ENCODE results near the gene GALNT9. TPM values are rescaled to one million over a fixed set of nuclear protein-coding genes. Genes with fewer than 3 reads are reported as not detected.

The GALNT9 gene
- total RNA-seq, 6 experiments from 2014 or later, result not detected

DNA sequence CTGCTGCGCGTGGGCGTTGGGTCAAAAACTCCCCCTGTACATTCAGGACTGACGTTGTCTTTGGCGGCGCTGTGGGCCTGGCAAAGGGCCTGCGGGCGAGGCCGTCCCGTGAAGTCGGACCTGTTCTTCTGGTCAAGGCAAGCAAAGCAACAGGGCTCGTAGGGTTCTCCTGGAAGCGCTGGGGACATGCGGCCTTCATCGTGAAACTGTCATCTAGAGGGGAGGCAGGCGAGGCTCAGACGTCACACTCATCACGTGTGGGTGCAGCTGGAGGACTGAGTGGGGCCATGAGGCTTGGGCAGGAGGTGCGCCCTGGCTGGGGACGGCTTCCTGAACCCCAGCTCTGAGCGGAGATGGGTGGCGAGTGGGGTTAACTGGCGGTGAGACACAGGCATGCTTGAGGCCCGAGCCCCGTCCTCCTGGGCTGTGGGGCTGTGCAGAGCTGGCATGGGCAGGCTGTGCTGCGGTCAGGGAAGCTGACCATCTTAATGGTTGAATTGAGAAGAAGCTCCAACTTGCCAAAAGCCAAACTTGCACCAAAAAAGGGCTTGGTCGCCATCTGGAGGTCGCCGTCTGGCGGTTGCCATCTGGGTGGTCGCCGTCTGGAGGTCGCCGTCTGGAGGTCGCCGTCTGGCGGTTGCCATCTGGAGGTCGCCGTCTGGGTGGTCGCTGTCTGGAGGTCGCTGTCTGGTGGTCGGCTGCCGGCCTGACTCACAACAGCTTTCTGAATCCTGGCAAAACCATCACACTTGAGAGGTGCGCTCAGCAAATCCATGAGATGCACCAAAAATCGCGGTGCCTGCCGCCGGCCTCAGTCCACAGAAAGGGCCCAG is 119.0 kb downstream of the GALNT9 start:
- WGBS (ENCODE audit: insufficient coverage, low coverage, low lambda C conversion rate, missing lambda C conversion rate), result 78% methylated on average over 14 of the region's 48 CpGs
- intact Hi-C loops (cut with DNase I), result loop anchor here (10.0 kb wide), 1 partner anchor 56 kb away; no protein-coding TSS in a partner anchor

DNA sequence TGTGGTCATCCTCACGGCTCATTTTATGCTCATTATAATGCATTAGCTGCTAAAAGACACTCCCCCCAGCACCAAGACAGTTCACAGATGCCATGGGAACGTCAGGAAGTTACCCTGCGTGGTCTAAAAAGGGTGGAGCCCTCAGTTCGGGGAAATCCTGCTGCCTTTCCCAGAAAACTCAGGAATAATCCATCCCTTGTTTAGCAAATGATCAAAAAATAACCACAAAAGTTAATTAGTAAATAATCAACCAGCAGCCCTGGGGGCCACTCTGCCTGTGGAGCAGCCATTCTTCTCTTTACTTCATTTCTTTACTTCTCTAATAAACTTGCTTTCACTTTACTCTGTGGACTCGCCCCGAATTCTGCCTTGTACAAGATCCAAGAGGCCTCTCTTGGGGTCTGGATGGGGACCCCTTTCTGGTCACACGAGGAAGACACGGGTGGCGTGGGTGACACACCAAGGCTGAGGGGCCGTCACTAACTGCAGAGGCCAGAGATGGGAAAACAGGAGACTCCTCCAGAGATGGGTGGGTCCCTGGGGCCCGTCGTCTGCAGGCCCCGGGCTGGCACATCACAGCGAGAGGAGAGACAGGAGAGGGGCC is 119.7 kb downstream of the GALNT9 start:
- Histone ChIP-seq H3K4me1 (no peaks in the 10 kb centered on the region), H3K9me3 (no peaks in the 10 kb centered on the region), H3K27ac (no peak overlapping the region), H3K4me3 (no peak overlapping the region), H3K36me3 (no peaks in the 10 kb centered on the region), H3K27me3 (peaks cover 0 to 2% of the 10 kb centered on the region in 2 donors)
- TF ChIP-seq, protein P1, sequence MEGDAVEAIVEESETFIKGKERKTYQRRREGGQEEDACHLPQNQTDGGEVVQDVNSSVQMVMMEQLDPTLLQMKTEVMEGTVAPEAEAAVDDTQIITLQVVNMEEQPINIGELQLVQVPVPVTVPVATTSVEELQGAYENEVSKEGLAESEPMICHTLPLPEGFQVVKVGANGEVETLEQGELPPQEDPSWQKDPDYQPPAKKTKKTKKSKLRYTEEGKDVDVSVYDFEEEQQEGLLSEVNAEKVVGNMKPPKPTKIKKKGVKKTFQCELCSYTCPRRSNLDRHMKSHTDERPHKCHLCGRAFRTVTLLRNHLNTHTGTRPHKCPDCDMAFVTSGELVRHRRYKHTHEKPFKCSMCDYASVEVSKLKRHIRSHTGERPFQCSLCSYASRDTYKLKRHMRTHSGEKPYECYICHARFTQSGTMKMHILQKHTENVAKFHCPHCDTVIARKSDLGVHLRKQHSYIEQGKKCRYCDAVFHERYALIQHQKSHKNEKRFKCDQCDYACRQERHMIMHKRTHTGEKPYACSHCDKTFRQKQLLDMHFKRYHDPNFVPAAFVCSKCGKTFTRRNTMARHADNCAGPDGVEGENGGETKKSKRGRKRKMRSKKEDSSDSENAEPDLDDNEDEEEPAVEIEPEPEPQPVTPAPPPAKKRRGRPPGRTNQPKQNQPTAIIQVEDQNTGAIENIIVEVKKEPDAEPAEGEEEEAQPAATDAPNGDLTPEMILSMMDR (IDR thresholded peaks at IDR 0.05), result no peak
- no peak for TF ChIP-seq POLR2A (IDR thresholded peaks at IDR 0.05)
- no peak for ATAC-seq
- 51% methylated on average over 8 of the region's 14 CpGs for WGBS (ENCODE audit: insufficient coverage, low coverage, low lambda C conversion rate, missing lambda C conversion rate)
- no peak for DNase-seq
- intact Hi-C loops (cut with DNase I), result loop anchor here (10.0 kb wide), 1 partner anchor 55 kb away; no protein-coding TSS in a partner anchor

More for the DNA sequence above, 119.0 kb downstream of the GALNT9 start:
- ATAC-seq, result no peak
- no peak overlapping the region for H3K27ac ChIP-seq
- no peaks in the 10 kb centered on the region for H3K9me3 ChIP-seq
- TF ChIP-seq, protein P1 (IDR thresholded peaks at IDR 0.05), result no peak
- no peak for TF ChIP-seq POLR2A (IDR thresholded peaks at IDR 0.05)
- H3K36me3 ChIP-seq, result no peaks in the 10 kb centered on the region
- no peak for DNase-seq
- no peak overlapping the region for H3K4me3 ChIP-seq
- no peaks in the 10 kb centered on the region for H3K4me1 ChIP-seq
- no peaks in the 10 kb centered on the region for H3K27me3 ChIP-seq

DNA sequence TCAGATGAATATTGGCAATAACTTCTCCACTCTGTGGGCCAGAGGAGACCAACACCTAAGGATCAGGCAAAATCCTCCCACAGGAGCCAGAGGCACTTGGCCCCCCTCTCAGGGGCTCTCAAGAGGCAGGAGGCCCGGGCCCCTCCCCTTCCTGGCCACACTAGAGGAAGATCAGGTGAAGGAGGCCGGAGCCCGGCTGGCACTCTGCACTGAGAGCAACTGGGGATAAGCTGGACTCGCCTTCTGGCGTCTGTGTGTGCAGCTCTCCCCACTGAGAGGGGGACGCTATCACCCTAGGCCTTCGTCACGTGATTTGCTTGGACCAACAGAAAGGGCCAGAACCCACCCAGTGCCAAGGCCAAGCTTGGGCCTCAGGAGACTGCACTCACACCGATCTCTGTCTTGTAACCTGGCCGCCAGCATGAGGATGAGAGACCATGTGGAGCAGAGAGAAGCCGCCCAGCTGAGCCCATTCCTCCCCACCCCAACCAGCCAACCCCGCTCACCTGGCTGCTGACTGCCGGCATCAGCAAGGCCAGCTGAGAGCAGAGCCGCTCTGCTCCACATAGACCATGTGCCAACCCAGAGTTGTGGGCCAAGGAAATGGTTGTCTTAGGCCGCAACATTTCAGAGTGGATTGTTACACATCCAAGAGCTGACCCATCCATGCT is 121.1 kb downstream of the GALNT9 start:
- DNase-seq, result no peak
- TF ChIP-seq POLR2A (IDR thresholded peaks at IDR 0.05), result no peak
- TF ChIP-seq, protein P1 (IDR thresholded peaks at IDR 0.05), result no peak

DNA sequence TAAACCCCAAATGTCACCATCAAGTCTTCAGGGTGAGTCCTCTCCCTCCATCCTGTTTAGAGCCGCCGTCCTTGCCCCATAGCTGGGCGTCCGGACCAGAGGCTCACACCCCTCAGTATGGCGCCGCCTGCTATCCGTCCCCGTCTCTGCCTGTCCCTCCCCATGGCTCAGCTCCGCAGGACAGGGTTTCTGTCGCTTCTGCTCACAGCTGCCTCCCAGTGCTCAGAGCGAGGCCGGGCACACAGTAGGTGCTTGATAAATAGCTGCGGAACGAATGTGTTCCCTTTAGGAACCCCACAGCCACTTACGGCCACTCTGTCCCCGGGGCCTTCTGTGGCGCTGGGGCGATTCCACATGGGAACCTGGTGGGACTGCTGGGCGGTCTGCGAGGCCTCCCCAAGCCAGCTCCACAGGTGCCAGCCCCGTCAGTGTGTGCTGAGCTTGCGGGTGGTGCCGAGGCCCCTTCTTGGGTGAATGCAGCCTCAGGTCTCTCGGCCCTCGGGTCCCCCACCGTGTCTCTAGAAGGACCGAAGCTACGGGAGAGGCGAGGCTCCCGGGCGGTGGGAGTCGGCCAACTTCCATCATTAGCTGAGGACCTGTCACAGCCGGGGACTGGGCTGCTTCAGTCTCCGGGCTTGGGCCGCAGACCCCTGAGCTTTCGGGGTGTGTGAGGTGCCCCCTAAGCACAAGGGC is 122.2 kb downstream of the GALNT9 start:
- intact Hi-C loops (cut with DNase I), result no loop called here
- Histone ChIP-seq H3K4me3 (no peak overlapping the region), H3K27me3 (peaks cover 0 to 4% of the 10 kb centered on the region in 2 donors), H3K36me3 (no peaks in the 10 kb centered on the region), H3K27ac (no peak overlapping the region), H3K9me3 (no peaks in the 10 kb centered on the region), H3K4me1 (no peaks in the 10 kb centered on the region)
- no peak for TF ChIP-seq POLR2A (IDR thresholded peaks at IDR 0.05)
- DNase-seq, result peak in 1 of 3 donors; percentile 49
- no peak for ATAC-seq
- 63% methylated on average over 4 of the region's 36 CpGs for WGBS (ENCODE audit: insufficient coverage, low coverage, low lambda C conversion rate, missing lambda C conversion rate)

More for the DNA sequence above, 121.1 kb downstream of the GALNT9 start:
- WGBS (ENCODE audit: insufficient coverage, low coverage, low lambda C conversion rate, missing lambda C conversion rate), result 97% methylated on average over 5 of the region's 15 CpGs
- H3K9me3 ChIP-seq, result no peaks in the 10 kb centered on the region
- H3K4me1 ChIP-seq, result no peaks in the 10 kb centered on the region
- no peak for ATAC-seq
- intact Hi-C loops (cut with DNase I), result no loop called here
- H3K27me3 ChIP-seq, result peaks cover 0 to 4% of the 10 kb centered on the region in 2 donors
- no peak overlapping the region for H3K4me3 ChIP-seq
- H3K27ac ChIP-seq, result no peak overlapping the region
- H3K36me3 ChIP-seq, result no peaks in the 10 kb centered on the region

All from right lobe of liver (tissue), 6 donors.